HG02981 (cell line): ENCODE results near the gene PRRG3.

ENCODE experiments used
- ATAC-seq: cut with Tn5 transposase; IDR thresholded peaks from one replicate; pipeline ENCODE4 v1.9.1; 2021; ENCODE audit warnings: mild to moderate bottlenecking, moderate library complexity; ENCODE audit not compliant: unreplicated experiment

Gene PRRG3

DNA sequence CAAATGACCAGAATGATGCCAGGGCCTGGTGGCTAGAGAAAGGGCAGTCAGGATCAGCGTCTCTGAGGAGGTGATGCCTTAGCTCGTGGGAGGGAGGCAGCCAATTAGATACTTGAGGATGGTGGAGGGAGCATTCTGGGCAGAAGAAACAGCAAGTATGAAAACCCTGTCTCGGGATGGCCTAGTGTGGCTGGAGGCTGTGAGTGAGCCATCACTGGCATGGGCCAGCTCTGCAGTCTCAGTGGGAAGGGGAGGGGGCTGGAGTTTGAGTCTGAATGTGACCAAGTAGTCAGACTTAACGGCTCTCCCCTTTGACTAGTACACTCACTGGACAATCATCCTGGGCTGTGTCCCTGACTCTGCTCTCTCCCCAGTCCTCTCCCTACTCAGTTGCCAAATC is 46.3 kb downstream of the PRRG3 start:
- ATAC-seq = no peak

DNA sequence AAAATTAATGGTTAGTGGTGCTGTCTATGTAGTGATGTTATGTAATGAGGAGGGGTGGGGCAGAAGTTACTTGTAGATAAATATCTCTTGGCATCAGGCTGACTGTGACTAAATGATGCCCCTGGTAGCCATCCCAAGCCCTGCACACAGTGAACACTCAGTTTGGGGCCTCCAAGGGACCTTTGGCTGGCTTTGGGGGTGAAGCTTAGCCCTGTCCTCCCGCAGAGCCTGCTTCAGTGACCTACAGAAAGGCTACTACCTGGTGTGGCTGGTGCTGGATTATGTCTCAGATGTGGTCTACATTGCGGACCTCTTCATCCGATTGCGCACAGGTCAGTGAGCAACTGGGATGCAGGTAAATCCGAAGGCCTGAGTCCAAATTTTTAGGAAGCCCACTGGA is 47.1 kb downstream of the PRRG3 start:
- ATAC-seq = no peak

DNA sequence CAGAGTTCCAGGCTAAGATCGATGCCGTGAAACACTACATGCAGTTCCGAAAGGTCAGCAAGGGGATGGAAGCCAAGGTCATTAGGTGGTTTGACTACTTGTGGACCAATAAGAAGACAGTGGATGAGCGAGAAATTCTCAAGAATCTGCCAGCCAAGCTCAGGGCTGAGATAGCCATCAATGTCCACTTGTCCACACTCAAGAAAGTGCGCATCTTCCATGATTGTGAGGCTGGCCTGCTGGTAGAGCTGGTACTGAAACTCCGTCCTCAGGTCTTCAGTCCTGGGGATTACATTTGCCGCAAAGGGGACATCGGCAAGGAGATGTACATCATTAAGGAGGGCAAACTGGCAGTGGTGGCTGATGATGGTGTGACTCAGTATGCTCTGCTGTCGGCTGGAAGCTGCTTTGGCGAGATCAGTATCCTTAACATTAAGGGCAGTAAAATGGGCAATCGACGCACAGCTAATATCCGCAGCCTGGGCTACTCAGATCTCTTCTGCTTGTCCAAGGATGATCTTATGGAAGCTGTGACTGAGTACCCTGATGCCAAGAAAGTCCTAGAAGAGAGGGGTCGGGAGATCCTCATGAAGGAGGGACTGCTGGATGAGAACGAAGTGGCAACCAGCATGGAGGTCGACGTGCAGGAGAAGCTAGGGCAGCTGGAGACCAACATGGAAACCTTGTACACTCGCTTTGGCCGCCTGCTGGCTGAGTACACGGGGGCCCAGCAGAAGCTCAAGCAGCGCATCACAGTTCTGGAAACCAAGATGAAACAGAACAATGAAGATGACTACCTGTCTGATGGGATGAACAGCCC is 48.6 kb downstream of the PRRG3 start:
- no peak for ATAC-seq

DNA sequence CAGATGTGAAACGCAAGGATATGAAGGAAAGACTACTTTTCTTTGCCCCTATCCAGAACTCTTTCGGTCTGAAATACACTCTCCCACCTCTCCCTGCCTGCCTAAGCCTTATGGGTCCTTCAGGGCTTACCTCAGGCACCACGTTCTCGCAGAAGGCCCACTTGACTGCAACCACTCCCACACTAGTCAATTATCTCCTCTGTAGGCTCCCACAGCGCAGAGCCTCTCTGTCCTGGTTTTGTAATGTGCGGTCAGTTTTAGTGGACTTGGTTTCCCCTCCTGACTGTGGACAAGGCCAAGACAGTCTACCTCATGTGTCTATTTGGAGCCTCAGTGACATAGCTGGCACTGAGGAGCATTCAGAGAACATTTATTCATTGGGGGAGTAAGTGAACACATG is 50.4 kb downstream of the PRRG3 start:
- no peak for ATAC-seq

DNA sequence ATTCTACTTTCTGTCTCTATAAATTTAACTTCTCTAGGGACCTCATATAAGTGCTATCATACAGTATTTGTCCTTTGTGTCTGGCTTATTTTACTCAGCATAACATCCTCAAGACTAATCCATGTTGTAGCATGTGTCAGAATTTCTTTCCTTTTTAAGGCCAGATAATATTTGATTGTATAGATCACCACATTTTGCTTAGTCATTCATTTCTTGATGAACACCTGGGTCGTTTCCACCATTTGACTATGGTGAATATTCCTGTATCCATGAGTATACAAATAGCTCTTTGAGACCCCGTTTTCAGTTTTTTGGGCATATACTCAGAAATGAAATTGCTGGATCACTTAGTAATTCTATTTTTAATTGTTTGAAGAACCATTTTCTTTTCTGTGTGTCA is 51.2 kb downstream of the PRRG3 start:
- ATAC-seq = no peak

DNA sequence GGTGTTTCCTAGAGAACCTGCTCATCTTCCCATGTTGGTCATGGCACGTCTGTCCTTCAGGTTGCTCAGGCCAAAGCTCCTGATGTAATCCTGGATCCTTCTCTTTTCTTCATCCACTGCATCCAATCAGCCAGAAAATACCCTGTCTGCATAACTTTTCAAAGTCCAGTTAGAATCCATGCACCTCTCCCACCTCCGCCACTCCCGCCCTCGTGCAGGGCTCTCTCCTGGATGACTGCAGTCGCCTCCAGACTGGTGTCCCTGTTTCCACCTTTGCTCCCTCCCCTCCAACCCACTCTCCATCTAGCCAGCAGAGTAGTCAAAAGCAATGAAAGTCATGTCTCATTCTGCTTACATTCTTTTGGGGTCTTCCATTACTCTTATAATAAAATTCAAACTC is 55.3 kb downstream of the PRRG3 start:
- no peak for ATAC-seq

DNA sequence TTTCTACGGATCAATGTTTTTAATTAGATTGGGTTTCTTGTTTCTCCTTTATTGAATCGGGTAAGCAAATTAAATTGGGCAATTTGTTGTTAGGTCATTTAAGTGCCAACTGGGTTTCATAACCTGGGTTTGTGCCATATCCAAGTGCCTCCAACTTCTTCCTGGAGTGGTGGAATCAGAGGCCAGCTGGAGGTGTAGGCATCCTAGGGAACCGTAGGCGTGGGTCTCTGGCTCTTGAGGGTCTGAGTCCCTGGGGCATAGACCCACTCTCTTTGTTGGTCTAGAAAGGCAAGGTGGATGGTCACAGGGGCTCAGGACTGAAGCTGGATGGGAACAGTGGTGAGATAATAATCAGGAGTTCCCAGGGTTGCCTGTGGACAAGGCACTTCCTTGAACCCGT is 57.6 kb downstream of the PRRG3 start:
- no peak for ATAC-seq

DNA sequence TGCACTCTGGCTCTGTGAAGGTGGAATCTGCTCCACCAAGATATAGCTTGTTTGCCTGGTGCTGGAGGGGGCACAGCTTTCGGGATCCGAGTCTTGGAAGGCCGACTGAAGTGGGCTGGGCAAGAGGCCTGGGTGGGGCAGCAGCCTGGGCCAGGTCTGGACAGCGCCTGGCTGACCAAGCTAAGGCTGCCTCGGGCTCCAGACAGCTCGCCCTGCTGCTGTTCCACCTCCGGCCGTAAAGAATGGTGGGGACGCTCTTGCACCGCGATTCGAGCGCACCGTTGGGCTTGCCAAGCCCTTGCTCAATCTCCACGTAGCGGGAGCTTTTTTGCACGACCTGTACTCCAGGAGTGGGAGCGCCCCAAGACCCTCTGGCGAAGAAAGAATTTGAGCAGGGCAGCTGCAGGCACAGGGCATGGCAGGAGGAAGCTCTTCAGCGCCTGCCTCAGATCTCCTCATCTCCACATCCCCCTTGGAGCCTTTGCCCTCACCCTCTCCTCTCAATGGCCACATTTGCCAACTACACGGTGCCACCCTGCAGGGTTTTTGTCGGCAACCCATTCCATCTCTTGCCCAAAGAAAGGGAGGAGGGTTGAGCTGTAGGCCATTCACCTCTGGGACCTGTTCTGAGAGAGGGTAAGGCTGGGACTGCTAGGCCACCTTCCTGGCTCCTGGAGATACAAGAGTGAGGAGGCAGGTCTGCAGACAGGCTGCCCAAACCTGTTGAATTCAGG is 58.2 kb downstream of the PRRG3 start:
- peak; percentile 85 for ATAC-seq

DNA sequence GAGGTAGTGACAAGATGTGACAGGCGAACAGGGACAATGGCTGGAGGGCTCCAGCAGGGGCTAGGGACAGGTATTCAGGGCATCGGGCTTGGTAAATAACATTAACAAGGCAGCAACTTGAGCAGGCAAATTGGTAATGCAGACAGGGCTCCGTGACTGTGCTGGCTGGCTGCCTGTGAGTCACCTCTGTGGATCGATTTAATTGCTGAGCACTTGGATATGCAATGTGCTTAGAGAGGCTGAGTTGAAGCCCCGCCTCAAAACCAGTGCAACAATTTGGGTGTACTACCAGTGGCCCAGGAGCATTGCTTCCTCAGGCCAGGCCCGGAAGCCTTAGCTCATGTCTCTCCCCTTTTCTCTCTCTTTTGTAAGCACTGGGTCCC is 58.8 kb downstream of the PRRG3 start:
- ATAC-seq = no peak

DNA sequence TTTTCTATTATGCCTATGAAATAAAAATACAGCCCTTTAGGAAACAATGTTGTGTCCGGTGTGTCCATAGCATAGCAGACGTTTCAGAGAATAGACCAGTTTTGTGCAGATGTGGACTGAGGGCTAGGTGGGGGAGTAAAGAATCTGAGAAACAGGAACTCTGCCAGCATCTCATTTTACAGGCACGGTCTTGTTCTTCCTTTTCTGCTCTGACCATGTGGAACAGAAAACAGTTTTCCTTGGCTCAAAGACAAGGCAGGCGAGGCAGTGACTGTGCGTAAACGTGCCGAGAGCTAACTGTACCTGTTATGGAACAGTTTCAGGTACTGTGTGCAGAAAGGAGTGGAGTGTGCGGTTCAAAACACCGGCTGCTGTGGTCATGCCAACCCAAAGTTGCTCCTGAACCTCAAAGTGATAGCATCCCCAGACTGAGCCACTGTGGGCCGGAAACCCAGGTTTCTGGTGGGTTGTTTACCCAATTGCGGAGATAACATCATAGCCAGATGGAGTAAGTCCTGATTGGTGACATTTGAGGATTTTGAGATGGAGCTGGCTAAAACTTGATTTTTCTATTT is 59.5 kb downstream of the PRRG3 start:
- no peak for ATAC-seq
